SHP77 (cell line): ENCODE results near the gene LBP.
"Not testable (repeated sequence)": the region's sequence is repeated elsewhere in the genome, so short reads cannot be mapped to it uniquely, and the experiment has no call there.

Experiments
- DNase-seq, 2 experiments: peaks; one replicate each; lab custom pipeline; 2025; lab: John Stamatoyannopoulos, UW

The LBP gene

GRCh38 chr20:38350879-38351775 is 4.8 kb downstream of the LBP start:
- no peak for DNase-seq

- DNase-seq, result no peak
Measured at GRCh38 chr20:38353316-38353715, 7.0 kb downstream of the LBP start.

- DNase-seq, result no peak
Measured at GRCh38 chr20:38354227-38354626, 7.9 kb downstream of the LBP start.

- no peak for DNase-seq
Measured at GRCh38 chr20:38355161-38356012, 9.1 kb downstream of the LBP start.

- no peak for DNase-seq
Measured at GRCh38 chr20:38357653-38358207, 11.4 kb downstream of the LBP start.

GRCh38 chr20:38358556-38358955 is 12.3 kb downstream of the LBP start:
- DNase-seq, result no peak

- no peak for DNase-seq
Measured at GRCh38 chr20:38363004-38363747, 16.9 kb downstream of the LBP start.

GRCh38 chr20:38369389-38369788 is 23.1 kb downstream of the LBP start:
- no peak for DNase-seq

GRCh38 chr20:38372806-38373205 is 26.5 kb downstream of the LBP start:
- no peak for DNase-seq

GRCh38 chr20:38373231-38373867 is 27.1 kb downstream of the LBP start:
- no peak for DNase-seq

GRCh38 chr20:38373898-38374297 is 27.6 kb downstream of the LBP start:
- DNase-seq, result no peak

GRCh38 chr20:38377039-38377685 is 30.9 kb downstream of the LBP start:
- DNase-seq, result no peak

GRCh38 chr20:38377838-38378237 is 31.6 kb downstream of the LBP start:
- not testable (repeated sequence) for DNase-seq

- no peak for DNase-seq
Measured at GRCh38 chr20:38383147-38383546, 36.9 kb downstream of the LBP start.

- no peak for DNase-seq
Measured at GRCh38 chr20:38386004-38386403, 39.7 kb downstream of the LBP start.

GRCh38 chr20:38386851-38387250 is 40.6 kb downstream of the LBP start:
- DNase-seq, result no peak

GRCh38 chr20:38387953-38388352 is 41.7 kb downstream of the LBP start:
- DNase-seq, result no peak

GRCh38 chr20:38392356-38392755 is 46.1 kb downstream of the LBP start:
- no peak for DNase-seq

- no peak for DNase-seq
Measured at GRCh38 chr20:38393259-38393658, 47.0 kb downstream of the LBP start.

GRCh38 chr20:38395165-38395564 is 48.9 kb downstream of the LBP start:
- DNase-seq, result no peak
